Bronchial epithelial cell (primary cell): ENCODE results near the gene LYZL6. TPM values are rescaled to one million over a fixed set of nuclear protein-coding genes. Genes with fewer than 3 reads are reported as not detected.

Source experiments
- DNase-seq: peaks from one replicate; pipeline ENCODE4 v3.0.0-alpha.2; 2010; ENCODE audit warnings: low read depth
- FAIRE-seq: peaks from 2 replicates; lab custom pipeline; 2011; peaks lifted over from hg19 to GRCh38; lab: Jason Lieb, UNC
- H3K27me3 ChIP-seq: 2 replicates; pipeline ENCODE4 v1.5.1; 2011; ENCODE audit warnings: low read length; ENCODE audit not compliant: control insufficient read depth, insufficient read depth
- H3K36me3 ChIP-seq: 2 replicates; pipeline ENCODE4 v1.5.1; 2011; ENCODE audit warnings: low read length; ENCODE audit not compliant: control insufficient read depth, insufficient read depth
- H3K4me3 ChIP-seq: 2 replicates; pipeline ENCODE4 v1.5.1; 2011; ENCODE audit warnings: mild to moderate bottlenecking, low read depth, low read length, control low read depth
- CTCF ChIP-seq: IDR thresholded peaks from 2 replicates; pipeline ENCODE4 v1.5.1; 2011; ENCODE audit warnings: mild to moderate bottlenecking, moderate library complexity, low read length, control low read depth, inconsistent platforms; ENCODE audit not compliant: insufficient read depth, severe bottlenecking
- total RNA-seq: library from RNA; depleted of rRNA; stranded (reverse); fragments of >200 nt; gene quantifications from 2 replicates; pipeline ENCODE4 v1.2.1, GENCODE V29; 2014

The LYZL6 gene
- total RNA-seq, 1 donor from 2014 or later, result not detected

GRCh38 chr17:35892091-35893035, 51.1 kb downstream of the LYZL6 start:
- Histone ChIP-seq H3K36me3 (no peaks in the 10 kb centered on the region), H3K4me3 (no peak overlapping the region), H3K27me3 (no peaks in the 10 kb centered on the region)
- no peak for FAIRE-seq
- no peak for DNase-seq
- TF ChIP-seq CTCF, result no peak

- DNase-seq (no peak), FAIRE-seq (no peak)
- H3K27me3 ChIP-seq, result no peaks in the 10 kb centered on the region
Observed at GRCh38 chr17:35891269-35891668, 52.2 kb downstream of the LYZL6 start.

GRCh38 chr17:35890774-35891155, 52.7 kb downstream of the LYZL6 start:
- no peak for TF ChIP-seq CTCF
- DNase-seq, result no peak
- Histone ChIP-seq H3K4me3 (no peak overlapping the region), H3K27me3 (no peaks in the 10 kb centered on the region), H3K36me3 (no peaks in the 10 kb centered on the region)
- FAIRE-seq, result no peak

More at GRCh38 chr17:35891269-35891668, 52.2 kb downstream of the LYZL6 start:
- TF ChIP-seq CTCF, result no peak
- H3K36me3 ChIP-seq, result no peaks in the 10 kb centered on the region
- H3K4me3 ChIP-seq, result no peak overlapping the region

- Histone ChIP-seq H3K36me3 (no peaks in the 10 kb centered on the region), H3K4me3 (no peak overlapping the region), H3K27me3 (no peaks in the 10 kb centered on the region)
- no peak for FAIRE-seq
- TF ChIP-seq CTCF, result no peak
- DNase-seq, result peak; percentile 18
Observed at GRCh38 chr17:35889818-35890773, 53.4 kb downstream of the LYZL6 start.

GRCh38 chr17:35889241-35889640, 54.3 kb downstream of the LYZL6 start:
- DNase-seq, result no peak
- no peak for FAIRE-seq
- TF ChIP-seq CTCF, result no peak

More at GRCh38 chr17:35889241-35889640, 54.3 kb downstream of the LYZL6 start:
- H3K4me3 ChIP-seq, result no peak overlapping the region
- H3K36me3 ChIP-seq, result no peaks in the 10 kb centered on the region
- H3K27me3 ChIP-seq, result no peaks in the 10 kb centered on the region

Other genes with a start within 250 kb of the LYZL6 start
- 0.51 and 0.53 TPM in 2 replicates for gene RASL10B, start 212.1 kb downstream of the LYZL6 start, total RNA-seq
- under 0.01 TPM in 1 of 2 replicates, not detected in the other for gene GAS2L2, start 190.5 kb downstream of the LYZL6 start, total RNA-seq
- not detected in 2 replicates for gene C17orf50, start 182.8 kb downstream of the LYZL6 start, total RNA-seq
- gene MMP28, start 148.1 kb downstream of the LYZL6 start, total RNA-seq, result 18.7 and 42.6 TPM in 2 replicates
- gene TAF15, start 134.2 kb downstream of the LYZL6 start, total RNA-seq, result 69.5 and 84.1 TPM in 2 replicates
- not detected in 2 replicates for gene HEATR9, start 74.8 kb downstream of the LYZL6 start, total RNA-seq
- 0.26 TPM in 1 of 2 replicates, not detected in the other for gene CCL5, start 63.4 kb downstream of the LYZL6 start, total RNA-seq
- gene RDM1, start 12.9 kb downstream of the LYZL6 start, total RNA-seq, result 0.13 TPM in 1 of 2 replicates, not detected in the other
- not detected in 2 replicates for gene CCL16, start 37.8 kb upstream of the LYZL6 start, total RNA-seq
- not detected in 2 replicates for gene CCL14, start 43.0 kb upstream of the LYZL6 start, total RNA-seq
- not detected in 2 replicates for gene CCL15, start 57.8 kb upstream of the LYZL6 start, total RNA-seq
- not detected in 2 replicates for gene CCL23, start 74.3 kb upstream of the LYZL6 start, total RNA-seq
- under 0.01 TPM in 1 of 2 replicates, not detected in the other for gene CCL18, start 120.6 kb upstream of the LYZL6 start, total RNA-seq
- not detected in 2 replicates for gene CCL3, start 146.4 kb upstream of the LYZL6 start, total RNA-seq
- gene CCL4, start 160.1 kb upstream of the LYZL6 start, total RNA-seq, result not detected in 2 replicates
- 0.79 and 3.1 TPM in 2 replicates for gene TBC1D3B, start 232.9 kb upstream of the LYZL6 start, total RNA-seq